WTC11 (cell line): Measurements from ENCODE around the gene KCNK7. TPM values are rescaled to one million over a fixed set of nuclear protein-coding genes. Genes with fewer than 3 reads are reported as not detected.

Experiments used
- AFF4 ChIP-seq: sonication (generic); formaldehyde crosslinking; IDR thresholded peaks from 2 replicates; pipeline ENCODE4 v1.8.1; 2023; ENCODE audit warnings: mild to moderate bottlenecking, missing genetic modification reagents, borderline replicate concordance
- AR ChIP-seq: fragments of 250-450 bp; sonication (Bioruptor Pico); IDR thresholded peaks from 2 replicates; pipeline ENCODE4 v1.9.0; 2021; ENCODE audit warnings: mild to moderate bottlenecking
- ATF1 ChIP-seq: sonication (generic); formaldehyde crosslinking; IDR thresholded peaks from 2 replicates; pipeline ENCODE4 v1.8.1; 2023; ENCODE audit warnings: mild to moderate bottlenecking, moderate library complexity, missing genetic modification reagents
- CBFB ChIP-seq: sonication (generic); formaldehyde crosslinking; IDR thresholded peaks from 2 replicates; pipeline ENCODE4 v1.8.1; 2022; ENCODE audit warnings: mild to moderate bottlenecking, low read depth, missing genetic modification reagents
- EMX1 ChIP-seq: fragments of 250-450 bp; sonication (Bioruptor Pico); IDR thresholded peaks from 2 replicates; pipeline ENCODE4 v1.8.0; 2021; ENCODE audit warnings: mild to moderate bottlenecking
- FOXP1 ChIP-seq: sonication (generic); formaldehyde crosslinking; IDR thresholded peaks from 2 replicates; pipeline ENCODE4 v1.8.0; 2022; ENCODE audit warnings: missing genetic modification reagents, mild to moderate bottlenecking, moderate library complexity, borderline replicate concordance
- GTF2I ChIP-seq: fragments of 250-450 bp; sonication (Bioruptor Pico); conservative IDR thresholded peaks from 2 replicates; pipeline ENCODE4 v1.4.0; 2021; ENCODE audit warnings: mild to moderate bottlenecking
- HMGA2 ChIP-seq: fragments of 250-450 bp; sonication (Bioruptor Pico); IDR thresholded peaks from 2 replicates; pipeline ENCODE4 v1.4.0; 2021; ENCODE audit warnings: mild to moderate bottlenecking, moderate library complexity
- HMGXB4 ChIP-seq: sonication (generic); formaldehyde crosslinking; IDR thresholded peaks from 2 replicates; pipeline ENCODE4 v1.8.1; 2023; ENCODE audit warnings: mild to moderate bottlenecking, moderate library complexity, missing genetic modification reagents
- IRF2 ChIP-seq: sonication (generic); formaldehyde crosslinking; IDR thresholded peaks from 2 replicates; pipeline ENCODE4 v1.8.0; 2022; ENCODE audit warnings: low read depth, missing genetic modification reagents, borderline replicate concordance
- JUN ChIP-seq: sonication (generic); formaldehyde crosslinking; IDR thresholded peaks from 2 replicates; pipeline ENCODE4 v1.8.0; 2023; ENCODE audit warnings: mild to moderate bottlenecking, missing genetic modification reagents
- RELA ChIP-seq: sonication (generic); formaldehyde crosslinking; IDR thresholded peaks from 2 replicates; pipeline ENCODE4 v1.8.1; 2022; ENCODE audit warnings: missing genetic modification reagents, mild to moderate bottlenecking, borderline replicate concordance
- RORB ChIP-seq: fragments of 250-450 bp; sonication (Bioruptor Pico); IDR thresholded peaks from 2 replicates; pipeline ENCODE4 v1.9.0; 2021; ENCODE audit warnings: mild to moderate bottlenecking
- SMAD3 ChIP-seq: sonication (generic); formaldehyde crosslinking; IDR thresholded peaks from 2 replicates; pipeline ENCODE4 v1.8.0; 2022; ENCODE audit warnings: missing genetic modification reagents, mild to moderate bottlenecking, borderline replicate concordance
- SMAD4 ChIP-seq: sonication (generic); formaldehyde crosslinking; IDR thresholded peaks from 2 replicates; pipeline ENCODE4 v1.8.0; 2022; ENCODE audit warnings: mild to moderate bottlenecking, missing genetic modification reagents
- TCF7 ChIP-seq: sonication (generic); formaldehyde crosslinking; IDR thresholded peaks from 2 replicates; pipeline ENCODE4 v1.8.0; 2022; ENCODE audit warnings: mild to moderate bottlenecking, low read depth, missing genetic modification reagents, moderate library complexity
- TEAD1 ChIP-seq: sonication (generic); formaldehyde crosslinking; IDR thresholded peaks from 2 replicates; pipeline ENCODE4 v1.8.0; 2022; ENCODE audit warnings: mild to moderate bottlenecking, missing genetic modification reagents
- TP53 ChIP-seq: sonication (generic); formaldehyde crosslinking; IDR thresholded peaks from 2 replicates; pipeline ENCODE4 v1.8.1; 2023; ENCODE audit warnings: mild to moderate bottlenecking, missing genetic modification reagents
- ZNF121 ChIP-seq: sonication (generic); formaldehyde crosslinking; IDR thresholded peaks from 2 replicates; pipeline ENCODE4 v1.8.0; 2023; ENCODE audit warnings: missing genetic modification reagents
- ZNF317 ChIP-seq: sonication (generic); formaldehyde crosslinking; IDR thresholded peaks from 2 replicates; pipeline ENCODE4 v1.8.1; 2023; ENCODE audit warnings: low read depth, mild to moderate bottlenecking, moderate library complexity, missing genetic modification reagents, borderline replicate concordance
- ZNF396 ChIP-seq: fragments of 250-450 bp; sonication (Bioruptor Pico); IDR thresholded peaks from 2 replicates; pipeline ENCODE4 v1.8.0; 2021; ENCODE audit warnings: mild to moderate bottlenecking, moderate library complexity, borderline replicate concordance
- total RNA-seq: library from RNA; stranded (reverse); gene quantifications from 3 replicates; pipeline ENCODE4 v1.2.3, GENCODE V29; 2021
- TF ChIP-seq, protein P1 (sequence below): fragments of 250-450 bp; sonication (Bioruptor Pico); IDR thresholded peaks from 2 replicates; pipeline ENCODE4 v1.8.0; 2021; ENCODE audit warnings: mild to moderate bottlenecking
- TF ChIP-seq, protein P2 (sequence below): sonication (generic); formaldehyde crosslinking; IDR thresholded peaks from 2 replicates; pipeline ENCODE4 v1.8.0; 2022; ENCODE audit warnings: mild to moderate bottlenecking, missing genetic modification reagents
- TF ChIP-seq, protein P3 (sequence below): sonication (generic); formaldehyde crosslinking; IDR thresholded peaks from 2 replicates; pipeline ENCODE4 v1.8.0; 2023; ENCODE audit warnings: mild to moderate bottlenecking, missing genetic modification reagents
- TF ChIP-seq, protein P4 (sequence below): fragments of 200-600 bp; IDR thresholded peaks from 2 replicates; pipeline ENCODE4 v1.8.0; 2022; ENCODE audit warnings: antibody characterized with exemption

KCNK7 gene
- total RNA-seq, 1 experiment from 2014 or later, result 1.4 TPM

GRCh38 chr11:65572356-65573051 lies 23.1 kb downstream of the KCNK7 start, which contains the start of gene FAM89B (continued):
- TF ChIP-seq HMGA2 (CRISPR knock-in tag) (no peak), SMAD3 (CRISPR knock-in tag) (no peak), RELA (CRISPR knock-in tag) (no peak), SMAD4 (no peak), ZNF396 (CRISPR knock-in tag) (no peak), FOXP1 (CRISPR knock-in tag) (no peak), ATF1 (CRISPR knock-in tag) (no peak), TEAD1 (CRISPR knock-in tag) (no peak), ZNF121 (no peak), EMX1 (CRISPR knock-in tag) (no peak), TP53 (CRISPR knock-in tag) (peak; percentile 45; the same call in 1 of the 2 replicates), JUN (CRISPR knock-in tag) (no peak), IRF2 (CRISPR knock-in tag) (no peak), ZNF317 (CRISPR knock-in tag) (no peak), AR (CRISPR knock-in tag) (no peak), AFF4 (CRISPR knock-in tag) (no peak), HMGXB4 (no peak), CBFB (no peak), GTF2I (CRISPR knock-in tag) (no peak), RORB (CRISPR knock-in tag) (no peak), TCF7 (CRISPR knock-in tag) (no peak)
- TF ChIP-seq, protein P1, sequence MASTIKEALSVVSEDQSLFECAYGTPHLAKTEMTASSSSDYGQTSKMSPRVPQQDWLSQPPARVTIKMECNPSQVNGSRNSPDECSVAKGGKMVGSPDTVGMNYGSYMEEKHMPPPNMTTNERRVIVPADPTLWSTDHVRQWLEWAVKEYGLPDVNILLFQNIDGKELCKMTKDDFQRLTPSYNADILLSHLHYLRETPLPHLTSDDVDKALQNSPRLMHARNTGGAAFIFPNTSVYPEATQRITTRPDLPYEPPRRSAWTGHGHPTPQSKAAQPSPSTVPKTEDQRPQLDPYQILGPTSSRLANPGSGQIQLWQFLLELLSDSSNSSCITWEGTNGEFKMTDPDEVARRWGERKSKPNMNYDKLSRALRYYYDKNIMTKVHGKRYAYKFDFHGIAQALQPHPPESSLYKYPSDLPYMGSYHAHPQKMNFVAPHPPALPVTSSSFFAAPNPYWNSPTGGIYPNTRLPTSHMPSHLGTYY (CRISPR knock-in tag), result no peak
- TF ChIP-seq, protein P2, sequence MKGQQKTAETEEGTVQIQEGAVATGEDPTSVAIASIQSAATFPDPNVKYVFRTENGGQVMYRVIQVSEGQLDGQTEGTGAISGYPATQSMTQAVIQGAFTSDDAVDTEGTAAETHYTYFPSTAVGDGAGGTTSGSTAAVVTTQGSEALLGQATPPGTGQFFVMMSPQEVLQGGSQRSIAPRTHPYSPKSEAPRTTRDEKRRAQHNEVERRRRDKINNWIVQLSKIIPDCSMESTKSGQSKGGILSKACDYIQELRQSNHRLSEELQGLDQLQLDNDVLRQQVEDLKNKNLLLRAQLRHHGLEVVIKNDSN (CRISPR knock-in tag), result no peak
- TF ChIP-seq, protein P3, sequence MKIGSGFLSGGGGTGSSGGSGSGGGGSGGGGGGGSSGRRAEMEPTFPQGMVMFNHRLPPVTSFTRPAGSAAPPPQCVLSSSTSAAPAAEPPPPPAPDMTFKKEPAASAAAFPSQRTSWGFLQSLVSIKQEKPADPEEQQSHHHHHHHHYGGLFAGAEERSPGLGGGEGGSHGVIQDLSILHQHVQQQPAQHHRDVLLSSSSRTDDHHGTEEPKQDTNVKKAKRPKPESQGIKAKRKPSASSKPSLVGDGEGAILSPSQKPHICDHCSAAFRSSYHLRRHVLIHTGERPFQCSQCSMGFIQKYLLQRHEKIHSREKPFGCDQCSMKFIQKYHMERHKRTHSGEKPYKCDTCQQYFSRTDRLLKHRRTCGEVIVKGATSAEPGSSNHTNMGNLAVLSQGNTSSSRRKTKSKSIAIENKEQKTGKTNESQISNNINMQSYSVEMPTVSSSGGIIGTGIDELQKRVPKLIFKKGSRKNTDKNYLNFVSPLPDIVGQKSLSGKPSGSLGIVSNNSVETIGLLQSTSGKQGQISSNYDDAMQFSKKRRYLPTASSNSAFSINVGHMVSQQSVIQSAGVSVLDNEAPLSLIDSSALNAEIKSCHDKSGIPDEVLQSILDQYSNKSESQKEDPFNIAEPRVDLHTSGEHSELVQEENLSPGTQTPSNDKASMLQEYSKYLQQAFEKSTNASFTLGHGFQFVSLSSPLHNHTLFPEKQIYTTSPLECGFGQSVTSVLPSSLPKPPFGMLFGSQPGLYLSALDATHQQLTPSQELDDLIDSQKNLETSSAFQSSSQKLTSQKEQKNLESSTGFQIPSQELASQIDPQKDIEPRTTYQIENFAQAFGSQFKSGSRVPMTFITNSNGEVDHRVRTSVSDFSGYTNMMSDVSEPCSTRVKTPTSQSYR (CRISPR knock-in tag), result no peak
- TF ChIP-seq, protein P4, sequence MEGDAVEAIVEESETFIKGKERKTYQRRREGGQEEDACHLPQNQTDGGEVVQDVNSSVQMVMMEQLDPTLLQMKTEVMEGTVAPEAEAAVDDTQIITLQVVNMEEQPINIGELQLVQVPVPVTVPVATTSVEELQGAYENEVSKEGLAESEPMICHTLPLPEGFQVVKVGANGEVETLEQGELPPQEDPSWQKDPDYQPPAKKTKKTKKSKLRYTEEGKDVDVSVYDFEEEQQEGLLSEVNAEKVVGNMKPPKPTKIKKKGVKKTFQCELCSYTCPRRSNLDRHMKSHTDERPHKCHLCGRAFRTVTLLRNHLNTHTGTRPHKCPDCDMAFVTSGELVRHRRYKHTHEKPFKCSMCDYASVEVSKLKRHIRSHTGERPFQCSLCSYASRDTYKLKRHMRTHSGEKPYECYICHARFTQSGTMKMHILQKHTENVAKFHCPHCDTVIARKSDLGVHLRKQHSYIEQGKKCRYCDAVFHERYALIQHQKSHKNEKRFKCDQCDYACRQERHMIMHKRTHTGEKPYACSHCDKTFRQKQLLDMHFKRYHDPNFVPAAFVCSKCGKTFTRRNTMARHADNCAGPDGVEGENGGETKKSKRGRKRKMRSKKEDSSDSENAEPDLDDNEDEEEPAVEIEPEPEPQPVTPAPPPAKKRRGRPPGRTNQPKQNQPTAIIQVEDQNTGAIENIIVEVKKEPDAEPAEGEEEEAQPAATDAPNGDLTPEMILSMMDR, result peak; percentile 8; the same call in 1 of the 2 replicates
